Vagina (tissue), 2 donors: Measurements from ENCODE around the gene MAP4K1.

Experiments used
- CTCF ChIP-seq, 3 experiments: fragments of 450-650 bp in 2 of 3; fragments of 200-600 bp in 1 of 3; sonication (generic) in 1 of 3; IDR thresholded peaks; one replicate each; pipeline ENCODE4 v1.5.1; 2017 to 2019; ENCODE audit warnings: antibody characterized with exemption in 3 of 3, mild to moderate bottlenecking in 2 of 3, moderate library complexity in 2 of 3
- POLR2A ChIP-seq, 2 donors: fragments of 450-650 bp; IDR thresholded peaks; one replicate each; pipeline ENCODE4 v1.6.1; 2017; ENCODE audit warnings: antibody characterized with exemption in 2 of 2, mild to moderate bottlenecking in 2 of 2, moderate library complexity in 2 of 2

- TF ChIP-seq POLR2A (IDR thresholded peaks at IDR 0.05), result no peak
- TF ChIP-seq CTCF (IDR thresholded peaks at IDR 0.05), result no peak
Observed at GRCh38 chr19:38660724-38661123, 43.0 kb upstream of the MAP4K1 start.
